Activated gamma-delta T cell treated with anti-CD3 and anti-CD28 coated beads, Interleukin-2, amount 50 U/mL, for 16 hours (primary cell): ENCODE measurements around the gene SPRN.
"Not testable (repeated sequence)": the region's sequence is repeated elsewhere in the genome, so short reads cannot be mapped to it uniquely, and the experiment has no call there.

Source experiments
- DNase-seq: peaks from one replicate; pipeline ENCODE4 v3.0.0-alpha.2; 2020; ENCODE audit warnings: low read depth

Gene SPRN

GRCh38 chr10:133439517-133440461 lies 15.4 kb upstream of the SPRN start:
- DNase-seq, result no peak

GRCh38 chr10:133438711-133439273 lies 14.4 kb upstream of the SPRN start:
- DNase-seq, result no peak

- DNase-seq, result not testable (repeated sequence)
Measured at GRCh38 chr10:133432789-133433188, 8.4 kb upstream of the SPRN start.

- DNase-seq, result not testable (repeated sequence)
Measured at GRCh38 chr10:133431888-133432613, 7.6 kb upstream of the SPRN start.

- not testable (repeated sequence) for DNase-seq
Measured at GRCh38 chr10:133429571-133429970, 5.1 kb upstream of the SPRN start.

GRCh38 chr10:133424102-133424501 lies 323 bp downstream of the SPRN start:
- not testable (repeated sequence) for DNase-seq

GRCh38 chr10:133422807-133423771 lies 1.3 kb downstream of the SPRN start:
- no peak for DNase-seq

- no peak for DNase-seq
Measured at GRCh38 chr10:133422223-133422806, 2.1 kb downstream of the SPRN start.

- DNase-seq, result no peak
Measured at GRCh38 chr10:133421336-133422222, 2.8 kb downstream of the SPRN start.

- no peak for DNase-seq
Measured at GRCh38 chr10:133420579-133420978, 3.8 kb downstream of the SPRN start.

- no peak for DNase-seq
Measured at GRCh38 chr10:133420028-133420427, 4.4 kb downstream of the SPRN start.

GRCh38 chr10:133419211-133419950 lies 5.0 kb downstream of the SPRN start:
- DNase-seq, result no peak

- DNase-seq, result no peak
Measured at GRCh38 chr10:133418289-133418993, 6.0 kb downstream of the SPRN start.

GRCh38 chr10:133415752-133416151 lies 8.7 kb downstream of the SPRN start:
- no peak for DNase-seq

- DNase-seq, result not testable (repeated sequence)
Measured at GRCh38 chr10:133414401-133414800, 10.0 kb downstream of the SPRN start.

- no peak for DNase-seq
Measured at GRCh38 chr10:133412381-133412711, 12.1 kb downstream of the SPRN start.

GRCh38 chr10:133411523-133412380 lies 12.7 kb downstream of the SPRN start:
- DNase-seq, result no peak
